Measurements from ENCODE around the gene CDKN2D.
A peak's percentile ranks its signal among the peaks of the same experiment; 100 is the strongest.

Gene CDKN2D

GRCh38 chr19:10586396-10586795 lies 17.6 kb upstream of the CDKN2D start:
- no peak overlapping the region for H3K4me3 ChIP-seq (replicated peaks; ENCODE audit: low read depth, low read length)
- no peak for DNase-seq (ENCODE audit: extremely low read depth, insufficient read length)
- no peak for TF ChIP-seq CTCF (IDR thresholded peaks at IDR 0.05; ENCODE audit: insufficient read depth, low read length, poor library complexity, severe bottlenecking)
- no peaks in the 10 kb centered on the region; the same call in 1 of the 2 replicates for H3K27me3 ChIP-seq (replicated peaks; ENCODE audit: control insufficient read depth, insufficient read depth, low read length)
- H3K36me3 ChIP-seq (ENCODE audit: control insufficient read depth, insufficient read depth, low read length), result no peaks in the 10 kb centered on the region

GRCh38 chr19:10583036-10583776 lies 14.4 kb upstream of the CDKN2D start:
- no peak for TF ChIP-seq CTCF (IDR thresholded peaks at IDR 0.05; ENCODE audit: insufficient read depth, low read length, poor library complexity, severe bottlenecking)
- DNase-seq (ENCODE audit: extremely low read depth, insufficient read length), result no peak
- H3K4me3 ChIP-seq (replicated peaks; ENCODE audit: low read depth, low read length), result no peak overlapping the region
- H3K27me3 ChIP-seq (replicated peaks; ENCODE audit: control insufficient read depth, insufficient read depth, low read length), result no peaks in the 10 kb centered on the region; the same call in 1 of the 2 replicates
- no peaks in the 10 kb centered on the region for H3K36me3 ChIP-seq (ENCODE audit: control insufficient read depth, insufficient read depth, low read length)

GRCh38 chr19:10582091-10582490 lies 13.3 kb upstream of the CDKN2D start:
- Histone ChIP-seq H3K4me3 (replicated peaks; ENCODE audit: low read depth, low read length) (no peak overlapping the region), H3K36me3 (ENCODE audit: control insufficient read depth, insufficient read depth, low read length) (no peaks in the 10 kb centered on the region), H3K27me3 (replicated peaks; ENCODE audit: control insufficient read depth, insufficient read depth, low read length) (no peaks in the 10 kb centered on the region; the same call in 1 of the 2 replicates)
- no peak for TF ChIP-seq CTCF (IDR thresholded peaks at IDR 0.05; ENCODE audit: insufficient read depth, low read length, poor library complexity, severe bottlenecking)
- no peak for DNase-seq (ENCODE audit: extremely low read depth, insufficient read length)

DNA sequence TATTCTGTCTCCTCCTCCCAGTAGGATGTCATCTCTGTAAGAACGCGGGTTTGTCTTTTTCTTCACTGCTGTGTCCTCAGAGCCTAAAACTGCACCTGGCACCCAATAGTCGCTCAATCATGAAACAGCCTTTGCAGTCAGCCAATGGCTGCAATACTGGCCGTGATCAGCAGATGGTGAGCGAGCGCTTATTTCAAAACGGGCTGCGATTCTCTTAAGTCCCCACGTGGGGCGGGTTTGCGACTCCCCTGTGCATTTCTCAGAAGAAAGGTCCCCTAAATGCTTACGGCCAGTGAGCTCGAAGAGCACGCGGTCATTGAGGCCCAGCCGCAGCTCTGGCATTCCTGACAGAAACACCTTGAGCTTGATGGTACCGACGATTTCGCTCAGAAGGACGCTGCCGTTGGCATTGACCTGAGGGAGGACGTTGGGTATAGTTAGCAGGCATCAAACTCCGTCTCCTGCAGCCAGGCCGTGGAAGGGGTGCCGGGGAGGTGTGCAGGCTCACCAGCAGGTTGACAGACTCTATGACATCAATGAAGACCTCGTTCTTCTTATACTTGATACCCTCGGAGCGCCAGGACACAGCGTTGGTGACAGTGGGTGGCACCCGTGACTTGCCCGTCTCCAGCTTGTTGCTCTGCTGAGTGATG lies 12.3 kb upstream of the CDKN2D start:
- no peak overlapping the region for H3K4me3 ChIP-seq (replicated peaks; ENCODE audit: low read depth, low read length)

GRCh38 chr19:10577951-10578350 lies 9.2 kb upstream of the CDKN2D start:
- no peak for DNase-seq (ENCODE audit: extremely low read depth, insufficient read length)
- no peaks in the 10 kb centered on the region for H3K36me3 ChIP-seq (ENCODE audit: control insufficient read depth, insufficient read depth, low read length)
- H3K27me3 ChIP-seq (replicated peaks; ENCODE audit: control insufficient read depth, insufficient read depth, low read length), result no peaks in the 10 kb centered on the region
- no peak overlapping the region for H3K4me3 ChIP-seq (replicated peaks; ENCODE audit: low read depth, low read length)
- TF ChIP-seq CTCF (IDR thresholded peaks at IDR 0.05; ENCODE audit: insufficient read depth, low read length, poor library complexity, severe bottlenecking), result no peak

More for the DNA sequence above, 12.3 kb upstream of the CDKN2D start:
- peak; percentile 98 for TF ChIP-seq CTCF (IDR thresholded peaks at IDR 0.05; ENCODE audit: insufficient read depth, low read length, poor library complexity, severe bottlenecking)
- H3K36me3 ChIP-seq (ENCODE audit: control insufficient read depth, insufficient read depth, low read length), result no peaks in the 10 kb centered on the region
- H3K27me3 ChIP-seq (replicated peaks; ENCODE audit: control insufficient read depth, insufficient read depth, low read length), result no peaks in the 10 kb centered on the region
- DNase-seq (ENCODE audit: extremely low read depth, insufficient read length), result peak; percentile 59
